CD4-positive, alpha-beta T cell (primary cell): ENCODE data around the gene TMEM87B. TPM values are rescaled to one million over a fixed set of nuclear protein-coding genes. Genes with fewer than 3 reads are reported as not detected.

Experiments used
- ATAC-seq: fragments of 200-7000 bp; cut with Tn5 transposase; one replicate; pipeline ENCODE4 v1.10.0; 2022; ENCODE audit warnings: mild to moderate bottlenecking; ENCODE audit not compliant: poor library complexity
- CTCF ChIA-PET: fragments of 350-600 bp; sonication (Branson Sonifier 250); formaldehyde crosslinking; loops from one replicate; lab custom pipeline; 2021; ENCODE audit warnings: antibody characterized with exemption, inconsistent platforms; lab: Charles Lee
- POLR2A ChIA-PET: fragments of 350-600 bp; sonication (Branson Sonifier 250); formaldehyde crosslinking; loops from one replicate; lab custom pipeline; 2021; ENCODE audit warnings: antibody characterized with exemption, inconsistent platforms; lab: Charles Lee
- DNase-seq, 14 experiments: peaks; one replicate each; pipeline ENCODE4 v3.0.0-alpha.2; 2013 to 2020; ENCODE audit warnings: mixed read lengths in 2 of 14
- H3K27ac ChIP-seq, 2 donors: one replicate each; pipeline versions ENCODE4 v1.5.1 to v1.7.0; 2013; ENCODE audit warnings: low read length in 2 of 2, low read depth in 1 of 2, mild to moderate bottlenecking in 1 of 2
- H3K27me3 ChIP-seq, 2 experiments: 1 replicate in 1 of 2; 2 replicates in 1 of 2; pipeline versions ENCODE4 v1.6.1 to v1.7.0; 2013; ENCODE audit warnings: low read length in 2 of 2, control low read depth in 1 of 2, mild to moderate bottlenecking in 1 of 2, moderate library complexity in 1 of 2; ENCODE audit not compliant: insufficient read depth in 2 of 2, control insufficient read depth in 1 of 2
- H3K36me3 ChIP-seq: one replicate; pipeline ENCODE4 v1.6.1; 2013; ENCODE audit warnings: low read length, control low read depth; ENCODE audit not compliant: insufficient read depth
- H3K4me1 ChIP-seq: one replicate; pipeline ENCODE4 v1.6.1; 2013; ENCODE audit warnings: low read length, control low read depth; ENCODE audit not compliant: insufficient read depth
- H3K4me3 ChIP-seq: one replicate; pipeline ENCODE4 v1.5.1; 2013; ENCODE audit warnings: mild to moderate bottlenecking, low read length, moderate library complexity
- H3K9me3 ChIP-seq, 2 experiments: 1 replicate in 1 of 2; 2 replicates in 1 of 2; pipeline versions ENCODE4 v1.6.1 to v1.7.0; 2013; ENCODE audit warnings: low read length in 2 of 2, mild to moderate bottlenecking in 2 of 2, control low read depth in 1 of 2, moderate library complexity in 1 of 2; ENCODE audit not compliant: control insufficient read depth in 1 of 2, insufficient read depth in 1 of 2
- H3K27ac Mint-ChIP-seq: one replicate; pipeline ENCODE4 v1.8.0; 2020; ENCODE audit warnings: mixed read lengths
- H3K27me3 Mint-ChIP-seq: one replicate; pipeline ENCODE4 v1.8.0; 2021; ENCODE audit warnings: mixed read lengths
- H3K36me3 Mint-ChIP-seq: one replicate; pipeline ENCODE4 v1.8.0; 2021; ENCODE audit warnings: low read depth, mixed read lengths
- H3K4me1 Mint-ChIP-seq: one replicate; pipeline ENCODE4 v1.8.0; 2021; ENCODE audit warnings: low read depth, mixed read lengths
- H3K4me3 Mint-ChIP-seq: one replicate; pipeline ENCODE4 v1.8.0; 2020; ENCODE audit warnings: mild to moderate bottlenecking, mixed read lengths
- H3K9me3 Mint-ChIP-seq: one replicate; pipeline ENCODE4 v1.8.0; 2020; ENCODE audit warnings: mixed read lengths
- CTCF ChIP-seq: fragments of 200-600 bp; IDR thresholded peaks from one replicate; pipeline ENCODE4 v1.8.0; 2022; ENCODE audit warnings: antibody characterized with exemption, mild to moderate bottlenecking
- intact Hi-C, 2 experiments: fragments of 100-400 bp; cut with DNase I in 1 of 2; cut with micrococcal nuclease in 1 of 2; formaldehyde crosslinking; loops; one replicate each; pipeline versions ENCODE4 v1.15.1 to v1.9.0; 2023 to 2025; cut with DNase I, micrococcal nuclease
- total RNA-seq, 174 experiments: library from RNA in 2 of 174; stranded (reverse) in 2 of 174; gene quantifications; one replicate each; pipeline ENCODE4 v1.2.3 and lab custom pipeline; 2021 to 2026

TMEM87B gene
- total RNA-seq, 2 experiments from 2014 or later = 8.9 to 12.1 TPM

- peaks cover 85% of the 10 kb centered on the region for H3K36me3 ChIP-seq
- no peaks in the 10 kb centered on the region for H3K27me3 ChIP-seq
- Mint-ChIP-seq H3K9me3 (no peaks in the 10 kb centered on the region), H3K27ac (no peak overlapping the region), H3K4me3 (no peak overlapping the region), H3K27me3 (no peaks in the 10 kb centered on the region), H3K4me1 (peaks cover 14% of the 10 kb centered on the region), H3K36me3 (peaks cover 92% of the 10 kb centered on the region)
- no peaks in the 10 kb centered on the region for H3K9me3 ChIP-seq
- DNase-seq (no peak), ATAC-seq (no peak)
- POLR2A ChIA-PET = interaction anchor here (0.5 kb wide), 1 partner anchor 20 kb away, joined by 3 read pairs; no protein-coding TSS in a partner anchor
- CTCF ChIA-PET = no interaction called here
- no peaks in the 10 kb centered on the region for H3K4me1 ChIP-seq
- intact Hi-C loops = no loop called here
- TF ChIP-seq CTCF = no peak
- no peak overlapping the region for H3K4me3 ChIP-seq
- H3K27ac ChIP-seq = no peak overlapping the region
Observed at GRCh38 chr2:112089375-112089774, 34.3 kb downstream of the TMEM87B start.

GRCh38 chr2:112092286-112093041 lies 37.4 kb downstream of the TMEM87B start:
- Mint-ChIP-seq H3K4me3 (no peak overlapping the region), H3K27me3 (no peaks in the 10 kb centered on the region), H3K9me3 (no peaks in the 10 kb centered on the region), H3K27ac (peak overlapping the region; percentile 0), H3K4me1 (peaks cover 9% of the 10 kb centered on the region), H3K36me3 (peaks cover 80% of the 10 kb centered on the region)
- Histone ChIP-seq H3K27me3 (no peaks in the 10 kb centered on the region), H3K9me3 (no peaks in the 10 kb centered on the region), H3K36me3 (peaks cover 70% of the 10 kb centered on the region), H3K4me1 (no peaks in the 10 kb centered on the region), H3K27ac (no peak overlapping the region), H3K4me3 (no peak overlapping the region)
- ChIA-PET POLR2A (no interaction called here), CTCF (no interaction called here)
- DNase-seq (no peak), ATAC-seq (no peak)
- no peak for TF ChIP-seq CTCF
- intact Hi-C loops = no loop called here

GRCh38 chr2:112093216-112093615 lies 38.1 kb downstream of the TMEM87B start:
- no peaks in the 10 kb centered on the region for H3K4me1 ChIP-seq
- Mint-ChIP-seq H3K4me1 (peaks cover 9% of the 10 kb centered on the region), H3K4me3 (no peak overlapping the region), H3K27me3 (no peaks in the 10 kb centered on the region), H3K36me3 (peaks cover 79% of the 10 kb centered on the region), H3K9me3 (no peaks in the 10 kb centered on the region), H3K27ac (peak overlapping the region; percentile 0)
- H3K9me3 ChIP-seq = no peaks in the 10 kb centered on the region
- TF ChIP-seq CTCF = no peak
- ChIA-PET CTCF (no interaction called here), POLR2A (no interaction called here)
- DNase-seq = no peak
- peaks cover 70% of the 10 kb centered on the region for H3K36me3 ChIP-seq
- no peak overlapping the region for H3K27ac ChIP-seq
- H3K4me3 ChIP-seq = no peak overlapping the region
- ATAC-seq = no peak
- intact Hi-C loops = no loop called here
- H3K27me3 ChIP-seq = no peaks in the 10 kb centered on the region
